ENCODE results near the gene OTUD5. TPM values are rescaled to one million over a fixed set of nuclear protein-coding genes. Genes with fewer than 3 reads are reported as not detected.

The OTUD5 gene
- total RNA-seq, 4 donors from 2014 or later: 39.4 to 96.9 (median 40.6) TPM

DNA sequence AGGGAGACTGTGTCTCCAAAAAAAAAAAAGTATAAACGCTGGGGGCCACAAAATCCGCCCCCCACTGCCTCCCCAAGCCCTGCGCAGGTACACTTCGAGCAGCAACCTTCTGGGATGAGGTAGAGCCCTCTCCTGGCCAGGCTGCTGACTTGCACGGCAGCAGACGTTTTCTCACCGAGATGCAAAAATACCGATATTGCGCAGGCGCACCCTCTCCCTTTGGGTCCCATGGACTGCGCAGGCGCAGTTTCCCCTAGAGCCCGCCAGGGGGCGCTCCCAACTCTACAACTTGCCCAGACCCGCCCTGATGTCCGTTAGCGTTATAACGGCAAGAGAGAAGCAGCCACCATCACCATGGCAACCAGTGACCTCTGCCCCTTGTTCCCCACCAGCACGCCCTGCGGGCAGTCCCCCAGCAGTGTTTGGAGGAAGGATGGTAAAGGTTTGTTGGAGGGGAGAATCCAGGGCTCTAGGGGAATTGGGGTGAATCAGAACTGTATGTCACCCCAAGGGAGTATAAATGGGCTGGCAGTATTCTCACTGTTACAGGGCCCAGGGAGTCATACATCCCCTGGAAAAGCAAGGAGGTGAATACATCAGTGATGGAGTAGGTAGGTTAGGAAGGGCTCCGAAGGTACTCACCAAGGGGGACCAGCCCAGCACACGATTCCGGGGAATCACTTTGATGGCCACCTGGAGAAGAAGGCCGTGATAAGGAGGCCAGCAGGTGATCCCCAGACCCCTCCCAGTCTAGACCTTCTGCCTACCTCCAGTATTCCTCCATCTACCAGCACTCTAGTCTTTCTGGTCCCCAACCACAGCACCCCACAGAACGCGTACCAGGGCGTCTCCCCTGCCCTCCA lies 40.0 kb downstream of the OTUD5 start:
- in situ Hi-C loops (cut with MboI; ENCODE audit: low pct_ligation_motif_present in 1 of 4, low pct_unique_long_range_greater_than_20kb in 1 of 4, low sequenced_read_pairs in 3 of 4) (loop anchor here in 1 of 4 donors (25.0 kb wide), 1 partner anchor 280 kb away; no protein-coding TSS in a partner anchor), intact Hi-C loops (cut with DNase I; ENCODE audit: low total_unique reads) (no loop called here)
- no peaks in the 10 kb centered on the region for H3K9me3 ChIP-seq
- H3K4me1 ChIP-seq: peaks cover 0 to 18% (median 8%) of the 10 kb centered on the region in 4 donors
- H3K27ac ChIP-seq: peak overlapping the region; percentile 86 to 95 (median 94)
- DNase-seq: peak; percentile 92
- H3K4me3 ChIP-seq: peak overlapping the region in 3 of 4 donors; percentile 49 to 85 (median 68)
- WGBS, 2 donors (ENCODE audit: low coverage in 1 of 2): 41% methylated on average over 27 of the region's 27 CpGs; no CpG with 5 or more reads in 1 of the 2 donors
- TF ChIP-seq, protein P1, sequence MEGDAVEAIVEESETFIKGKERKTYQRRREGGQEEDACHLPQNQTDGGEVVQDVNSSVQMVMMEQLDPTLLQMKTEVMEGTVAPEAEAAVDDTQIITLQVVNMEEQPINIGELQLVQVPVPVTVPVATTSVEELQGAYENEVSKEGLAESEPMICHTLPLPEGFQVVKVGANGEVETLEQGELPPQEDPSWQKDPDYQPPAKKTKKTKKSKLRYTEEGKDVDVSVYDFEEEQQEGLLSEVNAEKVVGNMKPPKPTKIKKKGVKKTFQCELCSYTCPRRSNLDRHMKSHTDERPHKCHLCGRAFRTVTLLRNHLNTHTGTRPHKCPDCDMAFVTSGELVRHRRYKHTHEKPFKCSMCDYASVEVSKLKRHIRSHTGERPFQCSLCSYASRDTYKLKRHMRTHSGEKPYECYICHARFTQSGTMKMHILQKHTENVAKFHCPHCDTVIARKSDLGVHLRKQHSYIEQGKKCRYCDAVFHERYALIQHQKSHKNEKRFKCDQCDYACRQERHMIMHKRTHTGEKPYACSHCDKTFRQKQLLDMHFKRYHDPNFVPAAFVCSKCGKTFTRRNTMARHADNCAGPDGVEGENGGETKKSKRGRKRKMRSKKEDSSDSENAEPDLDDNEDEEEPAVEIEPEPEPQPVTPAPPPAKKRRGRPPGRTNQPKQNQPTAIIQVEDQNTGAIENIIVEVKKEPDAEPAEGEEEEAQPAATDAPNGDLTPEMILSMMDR (IDR thresholded peaks at IDR 0.05): peak; percentile 90 to 98 (median 94)
- TF ChIP-seq POLR2AphosphoS5 (IDR thresholded peaks at IDR 0.05): no peak
- H3K36me3 ChIP-seq: no peaks in the 10 kb centered on the region
- H3K27me3 ChIP-seq: no peaks in the 10 kb centered on the region

DNA sequence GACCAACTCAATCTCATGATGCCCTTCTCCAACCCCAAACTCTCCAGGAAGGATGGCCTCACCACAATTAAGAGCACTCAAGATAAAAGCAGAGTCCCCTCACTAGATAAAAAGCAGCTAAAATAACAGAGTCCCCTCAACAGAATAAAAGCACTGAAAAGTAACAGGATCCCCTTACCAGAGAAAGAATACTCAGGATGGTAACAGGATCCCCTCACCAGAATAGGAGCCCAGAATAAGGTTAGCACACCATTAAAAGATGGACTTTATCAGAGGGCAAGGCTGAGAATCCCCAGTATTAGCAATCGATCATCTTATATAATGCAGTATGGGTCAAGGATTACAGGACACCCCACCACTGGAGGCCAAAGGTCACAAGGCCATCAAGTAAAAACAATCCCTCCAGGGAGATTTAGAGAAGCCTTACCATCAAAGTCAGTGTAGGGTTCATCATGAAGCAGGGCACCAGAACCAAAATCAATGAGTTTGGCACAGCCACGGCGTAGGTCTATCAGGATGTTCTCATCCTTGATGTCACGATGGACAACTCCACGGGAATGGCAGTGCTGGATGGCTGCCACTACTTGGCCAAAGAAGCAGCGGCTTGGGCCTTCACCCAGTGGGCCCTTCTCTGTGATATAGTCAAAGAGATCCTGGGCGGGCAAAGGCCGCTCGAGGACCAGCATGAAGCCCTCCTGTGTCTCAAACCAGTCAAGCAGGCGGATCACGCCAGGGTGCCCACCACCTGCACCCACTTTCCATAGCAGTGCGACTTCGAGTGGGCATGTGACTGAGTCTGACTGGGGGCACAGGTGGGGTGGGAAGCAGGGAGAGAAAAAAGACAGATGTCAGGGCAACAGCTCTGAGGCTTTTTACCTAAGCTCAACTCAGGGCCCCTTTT lies 42.6 kb downstream of the OTUD5 start:
- Histone ChIP-seq H3K36me3 (no peaks in the 10 kb centered on the region), H3K4me1 (peaks cover 0 to 28% (median 14%) of the 10 kb centered on the region in 4 donors), H3K9me3 (no peaks in the 10 kb centered on the region), H3K27me3 (no peaks in the 10 kb centered on the region), H3K4me3 (no peak overlapping the region), H3K27ac (no peak overlapping the region)
- no peak for DNase-seq
- 88% methylated on average over 10 of the region's 13 CpGs; no CpG with 5 or more reads in 1 of the 2 donors for WGBS, 2 donors (ENCODE audit: low coverage in 1 of 2)
- TF ChIP-seq POLR2A (IDR thresholded peaks at IDR 0.05) (no peak), EP300 (IDR thresholded peaks at IDR 0.05; ENCODE audit: low read depth) (no peak), POLR2AphosphoS5 (IDR thresholded peaks at IDR 0.05) (no peak)
- TF ChIP-seq, protein P1 (IDR thresholded peaks at IDR 0.05): no peak
- intact Hi-C loops (cut with DNase I; ENCODE audit: low total_unique reads) (no loop called here), in situ Hi-C loops (cut with MboI; ENCODE audit: low pct_ligation_motif_present in 1 of 4, low pct_unique_long_range_greater_than_20kb in 1 of 4, low sequenced_read_pairs in 3 of 4) (loop anchor here in 1 of 4 donors (25.0 kb wide), 1 partner anchor 278 kb away; no protein-coding TSS in a partner anchor)

DNA sequence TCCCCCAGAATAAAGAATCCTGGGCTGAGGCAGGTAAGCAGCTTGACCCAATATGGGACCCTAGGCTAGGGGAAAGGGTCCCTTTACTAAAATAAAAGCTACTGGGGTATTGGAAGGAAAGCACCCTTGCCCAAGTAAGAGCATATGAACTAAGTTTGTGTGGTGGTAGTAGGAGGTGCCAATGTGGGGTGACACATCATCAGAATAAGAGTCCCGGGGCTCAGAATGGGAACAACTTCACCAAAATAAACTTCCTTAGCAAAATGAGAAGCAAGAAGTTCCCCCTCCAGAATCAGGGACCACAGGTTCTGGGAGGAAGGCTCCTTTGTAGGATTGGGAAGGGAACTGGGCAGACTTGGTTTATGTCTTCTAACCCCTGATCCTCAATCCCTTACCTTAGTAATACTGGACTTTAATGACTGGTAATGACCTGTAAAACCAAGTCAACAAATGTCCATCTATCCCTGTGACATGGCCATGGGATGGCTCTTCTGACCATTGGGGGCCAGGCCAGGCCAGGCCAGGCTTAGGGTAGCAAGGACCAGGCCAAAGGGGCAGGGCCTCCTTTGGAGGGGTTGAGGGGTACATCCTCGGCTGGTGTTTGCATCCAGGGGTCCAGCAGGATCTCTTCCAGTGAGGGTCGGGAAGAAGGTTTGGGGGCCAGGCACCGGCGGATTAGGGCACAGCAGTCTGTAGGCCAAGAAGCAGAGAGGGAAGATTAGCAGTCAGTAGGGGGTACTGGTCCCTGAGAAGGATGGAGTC lies 43.6 kb downstream of the OTUD5 start:
- Histone ChIP-seq H3K27me3 (no peaks in the 10 kb centered on the region), H3K36me3 (no peaks in the 10 kb centered on the region), H3K4me1 (peaks cover 0 to 28% (median 11%) of the 10 kb centered on the region in 4 donors), H3K4me3 (no peak overlapping the region), H3K9me3 (no peaks in the 10 kb centered on the region), H3K27ac (no peak overlapping the region)
- no peak for DNase-seq
- intact Hi-C loops (cut with DNase I; ENCODE audit: low total_unique reads): no loop called here
- 81% methylated on average over 5 of the region's 5 CpGs; no CpG with 5 or more reads in 1 of the 2 donors for WGBS, 2 donors (ENCODE audit: low coverage in 1 of 2)
- in situ Hi-C loops (cut with MboI; ENCODE audit: low pct_ligation_motif_present in 1 of 4, low pct_unique_long_range_greater_than_20kb in 1 of 4, low sequenced_read_pairs in 3 of 4): loop anchor here in 1 of 4 donors (25.0 kb wide), 1 partner anchor 276 kb away; no protein-coding TSS in a partner anchor
- TF ChIP-seq POLR2A (IDR thresholded peaks at IDR 0.05) (no peak), POLR2AphosphoS5 (IDR thresholded peaks at IDR 0.05) (no peak), EP300 (IDR thresholded peaks at IDR 0.05; ENCODE audit: low read depth) (no peak)
- TF ChIP-seq, protein P1 (IDR thresholded peaks at IDR 0.05): no peak
